Right atrium auricular region (tissue), 2 donors: Measurements from ENCODE around the gene STRA6. TPM values are rescaled to one million over a fixed set of nuclear protein-coding genes. Genes with fewer than 3 reads are reported as not detected.

Source experiments
- DNase-seq: peaks from one replicate; pipeline ENCODE4 v3.0.0-alpha.2; 2019; ENCODE audit warnings: low spot score
- H3K27ac ChIP-seq, 2 donors: fragments of 200-600 bp; sonication (generic); 1 replicate in 1 of 2; 2 replicates in 1 of 2; pipeline ENCODE4 v1.5.1; 2016 to 2019
- H3K27me3 ChIP-seq, 2 donors: fragments of 200-600 bp; sonication (generic); one replicate each; pipeline versions ENCODE4 v1.5.1 to v1.6.0; 2017 to 2019
- H3K36me3 ChIP-seq: fragments of 200-600 bp; sonication (generic); one replicate; pipeline ENCODE4 v1.5.1; 2016
- H3K4me1 ChIP-seq, 2 donors: fragments of 200-600 bp; sonication (generic); one replicate each; pipeline versions ENCODE4 v1.5.1 to v1.6.0; 2017 to 2019
- H3K4me3 ChIP-seq, 2 donors: fragments of 200-600 bp; sonication (generic); 1 replicate in 1 of 2; 2 replicates in 1 of 2; pipeline ENCODE4 v1.5.1; 2017 to 2019; ENCODE audit warnings: mild to moderate bottlenecking in 1 of 2, moderate library complexity in 1 of 2
- H3K9me3 ChIP-seq, 2 donors: fragments of 200-600 bp; sonication (generic); one replicate each; pipeline ENCODE4 v1.5.1; 2019
- total RNA-seq, 2 donors: library from RNA; depleted of rRNA; stranded (reverse); fragments of >200 nt; gene quantifications; one replicate each; pipeline ENCODE4 v1.1.0, GENCODE V29; 2016
- TF ChIP-seq, protein P1 (sequence below), 2 donors: fragments of 200-600 bp; sonication (generic); IDR thresholded peaks; one replicate each; pipeline ENCODE4 v1.5.1; 2019; ENCODE audit warnings: antibody characterized with exemption in 2 of 2

STRA6 gene
- total RNA-seq, 2 donors from 2014 or later: 0.22 to 0.55 TPM

DNA sequence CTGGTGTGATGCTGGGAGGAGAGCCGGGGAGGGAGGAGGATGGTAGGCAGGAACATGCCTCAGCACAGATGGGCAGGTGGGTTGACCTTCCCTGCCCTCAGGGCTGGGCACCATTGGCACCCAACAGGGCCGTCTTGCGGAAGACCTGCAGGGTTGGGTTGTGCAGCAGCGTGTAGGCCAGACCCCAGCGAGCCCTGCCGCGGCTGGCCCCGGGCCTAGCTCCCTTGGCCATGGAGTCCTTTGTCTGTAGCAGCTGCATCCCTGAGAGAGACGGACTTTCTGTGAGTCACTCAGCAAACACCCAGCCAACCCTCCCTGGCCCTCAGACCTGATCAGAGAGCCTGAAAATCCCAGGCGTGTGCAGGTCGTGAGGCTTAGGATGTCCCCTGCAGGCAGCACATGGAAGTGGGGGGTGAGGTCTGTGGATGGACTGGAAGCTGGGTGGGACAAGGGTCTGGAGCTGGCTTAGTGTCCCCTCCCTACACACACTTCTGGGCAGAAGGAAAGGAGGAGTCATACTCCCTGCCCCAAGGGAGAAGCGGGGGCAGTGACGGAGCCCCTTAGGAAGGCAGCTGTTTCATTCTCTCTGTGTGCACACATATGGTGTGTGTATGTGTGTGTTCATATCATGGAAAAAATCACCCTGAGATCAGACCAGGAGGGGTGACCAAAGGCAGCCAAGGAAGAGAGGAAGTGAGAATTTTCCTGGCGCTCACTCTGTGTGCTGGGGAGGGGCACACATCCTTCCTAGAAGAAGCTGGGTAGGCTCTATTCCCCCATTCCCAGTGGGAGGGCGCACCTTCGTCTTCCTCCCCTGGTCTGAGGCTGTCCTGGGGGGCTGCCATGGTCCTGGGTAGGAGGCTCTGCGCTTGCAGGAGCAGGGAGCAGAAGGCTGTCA, 22.4 kb downstream of the STRA6 start:
- Histone ChIP-seq H3K27ac (peak overlapping the region in 1 of 2 donors; percentile 68), H3K4me3 (no peak overlapping the region), H3K4me1 (peaks cover 0 to 57% of the 10 kb centered on the region in 2 donors), H3K36me3 (no peaks in the 10 kb centered on the region), H3K9me3 (no peaks in the 10 kb centered on the region), H3K27me3 (no peaks in the 10 kb centered on the region)
- no peak for DNase-seq
- TF ChIP-seq, protein P1, sequence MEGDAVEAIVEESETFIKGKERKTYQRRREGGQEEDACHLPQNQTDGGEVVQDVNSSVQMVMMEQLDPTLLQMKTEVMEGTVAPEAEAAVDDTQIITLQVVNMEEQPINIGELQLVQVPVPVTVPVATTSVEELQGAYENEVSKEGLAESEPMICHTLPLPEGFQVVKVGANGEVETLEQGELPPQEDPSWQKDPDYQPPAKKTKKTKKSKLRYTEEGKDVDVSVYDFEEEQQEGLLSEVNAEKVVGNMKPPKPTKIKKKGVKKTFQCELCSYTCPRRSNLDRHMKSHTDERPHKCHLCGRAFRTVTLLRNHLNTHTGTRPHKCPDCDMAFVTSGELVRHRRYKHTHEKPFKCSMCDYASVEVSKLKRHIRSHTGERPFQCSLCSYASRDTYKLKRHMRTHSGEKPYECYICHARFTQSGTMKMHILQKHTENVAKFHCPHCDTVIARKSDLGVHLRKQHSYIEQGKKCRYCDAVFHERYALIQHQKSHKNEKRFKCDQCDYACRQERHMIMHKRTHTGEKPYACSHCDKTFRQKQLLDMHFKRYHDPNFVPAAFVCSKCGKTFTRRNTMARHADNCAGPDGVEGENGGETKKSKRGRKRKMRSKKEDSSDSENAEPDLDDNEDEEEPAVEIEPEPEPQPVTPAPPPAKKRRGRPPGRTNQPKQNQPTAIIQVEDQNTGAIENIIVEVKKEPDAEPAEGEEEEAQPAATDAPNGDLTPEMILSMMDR (IDR thresholded peaks at IDR 0.05): no peak

DNA sequence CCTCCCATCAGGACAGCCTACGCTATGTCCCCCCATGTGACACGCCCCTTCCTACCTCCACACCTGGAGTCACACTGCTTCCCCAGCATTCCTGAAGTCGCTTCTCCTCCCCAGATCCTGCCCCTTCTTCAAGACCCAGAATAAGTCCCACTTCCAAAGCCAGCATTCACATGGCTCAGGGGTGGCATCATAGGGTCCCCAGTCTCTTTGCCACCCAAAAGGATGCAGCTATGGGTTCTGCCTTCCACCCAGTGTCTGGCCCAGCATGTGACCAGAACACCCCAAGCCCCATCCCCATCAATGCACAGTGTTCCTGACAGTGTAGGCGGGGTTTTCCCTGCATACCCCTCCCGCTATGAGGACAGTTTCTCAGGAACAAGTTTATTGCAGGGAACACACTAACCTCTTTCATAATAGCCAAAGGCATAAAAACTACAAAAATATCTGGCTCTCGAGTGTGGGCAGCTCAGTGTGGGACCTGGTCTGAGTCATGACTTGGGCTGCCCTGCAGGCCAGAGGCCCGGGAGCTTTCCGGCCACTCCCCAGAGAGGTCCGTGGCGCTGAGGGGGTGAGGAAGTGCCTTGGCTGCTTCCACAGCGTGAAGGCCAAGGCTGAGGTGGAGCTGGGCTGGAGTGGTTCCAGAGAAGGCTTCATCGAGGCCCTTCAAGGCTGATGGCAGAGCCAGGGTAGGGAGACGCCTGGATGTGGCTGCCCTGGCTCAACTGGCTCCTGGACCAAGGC, 23.3 kb downstream of the STRA6 start:
- H3K4me3 ChIP-seq: no peak overlapping the region
- no peaks in the 10 kb centered on the region for H3K36me3 ChIP-seq
- TF ChIP-seq, protein P1 (IDR thresholded peaks at IDR 0.05): no peak
- no peaks in the 10 kb centered on the region for H3K27me3 ChIP-seq
- peaks cover 0 to 66% of the 10 kb centered on the region in 2 donors for H3K4me1 ChIP-seq
- DNase-seq: peak; percentile 91
- H3K27ac ChIP-seq: peak overlapping the region; percentile 2 to 68
- H3K9me3 ChIP-seq: no peaks in the 10 kb centered on the region

- TF ChIP-seq, protein P1 (IDR thresholded peaks at IDR 0.05): no peak
- H3K27me3 ChIP-seq: no peaks in the 10 kb centered on the region
- H3K9me3 ChIP-seq: no peaks in the 10 kb centered on the region
- H3K4me3 ChIP-seq: no peak overlapping the region
- peaks cover 0 to 74% of the 10 kb centered on the region in 2 donors for H3K4me1 ChIP-seq
- peak overlapping the region; percentile 2 to 68 for H3K27ac ChIP-seq
- H3K36me3 ChIP-seq: no peaks in the 10 kb centered on the region
- DNase-seq: no peak
Measured at GRCh38 chr15:74178326-74179100, 24.1 kb downstream of the STRA6 start.

DNA sequence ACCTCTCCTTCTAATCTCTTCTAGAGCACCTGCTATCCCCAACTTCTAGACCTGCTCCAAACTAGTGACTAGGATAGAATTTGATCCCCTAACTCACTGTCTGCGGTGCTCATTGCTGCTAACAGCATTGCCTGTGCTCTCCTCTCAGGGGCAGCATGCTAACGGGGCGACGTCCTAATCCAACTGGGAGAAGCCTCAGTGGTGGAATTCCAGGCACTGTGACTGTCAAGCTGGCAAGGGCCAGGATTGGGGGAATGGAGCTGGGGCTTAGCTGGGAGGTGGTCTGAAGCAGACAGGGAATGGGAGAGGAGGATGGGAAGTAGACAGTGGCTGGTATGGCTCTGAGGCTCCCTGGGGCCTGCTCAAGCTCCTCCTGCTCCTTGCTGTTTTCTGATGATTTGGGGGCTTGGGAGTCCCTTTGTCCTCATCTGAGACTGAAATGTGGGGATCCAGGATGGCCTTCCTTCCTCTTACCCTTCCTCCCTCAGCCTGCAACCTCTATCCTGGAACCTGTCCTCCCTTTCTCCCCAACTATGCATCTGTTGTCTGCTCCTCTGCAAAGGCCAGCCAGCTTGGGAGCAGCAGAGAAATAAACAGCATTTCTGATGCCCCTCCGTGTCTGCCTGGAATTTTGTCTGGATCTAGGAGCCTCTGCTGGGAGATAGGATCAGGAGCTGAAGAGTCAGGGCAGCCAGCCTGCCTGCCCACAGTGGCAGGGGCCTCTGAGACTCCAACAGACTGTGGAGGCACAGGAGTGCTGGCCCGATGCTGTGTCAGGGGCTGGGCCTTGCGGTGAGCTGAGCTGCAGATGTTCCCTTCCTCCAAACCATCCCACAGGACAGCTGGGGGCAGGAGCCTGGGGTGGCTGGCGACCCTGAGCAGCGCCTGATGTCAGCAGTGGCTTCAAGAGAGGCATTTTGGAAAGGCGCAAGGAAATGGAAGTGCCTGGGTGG, 26.0 kb downstream of the STRA6 start:
- TF ChIP-seq, protein P1 (IDR thresholded peaks at IDR 0.05): no peak
- DNase-seq: no peak
- Histone ChIP-seq H3K9me3 (no peaks in the 10 kb centered on the region), H3K4me1 (peaks cover 0 to 91% of the 10 kb centered on the region in 2 donors), H3K36me3 (no peaks in the 10 kb centered on the region), H3K4me3 (no peak overlapping the region), H3K27me3 (no peaks in the 10 kb centered on the region), H3K27ac (peak overlapping the region in 1 of 2 donors; percentile 5)
